HG02943 (cell line): ENCODE data around the gene NUFIP1.
"Not testable (repeated sequence)": the region's sequence is repeated elsewhere in the genome, so short reads cannot be mapped to it uniquely, and the experiment has no call there.

Source experiments
- ATAC-seq: cut with Tn5 transposase; IDR thresholded peaks from one replicate; pipeline ENCODE4 v1.9.1; 2021; ENCODE audit warnings: mild to moderate bottlenecking, low read depth, moderate library complexity; ENCODE audit not compliant: unreplicated experiment

NUFIP1 gene

GRCh38 chr13:44921931-44922758 is 67.1 kb downstream of the NUFIP1 start:
- ATAC-seq: no peak

GRCh38 chr13:44921246-44921877 is 67.9 kb downstream of the NUFIP1 start:
- ATAC-seq: no peak

GRCh38 chr13:44920013-44920412 is 69.3 kb downstream of the NUFIP1 start:
- no peak for ATAC-seq

- ATAC-seq: no peak
Observed at GRCh38 chr13:44919104-44919804, 70.0 kb downstream of the NUFIP1 start.

GRCh38 chr13:44918326-44919103 is 70.8 kb downstream of the NUFIP1 start:
- peak; percentile 87 for ATAC-seq

- ATAC-seq: peak; percentile 79
Observed at GRCh38 chr13:44917589-44918325, 71.5 kb downstream of the NUFIP1 start.

GRCh38 chr13:44912278-44913016 is 76.8 kb downstream of the NUFIP1 start:
- no peak for ATAC-seq

GRCh38 chr13:44908712-44909111 is 80.6 kb downstream of the NUFIP1 start:
- ATAC-seq: no peak

GRCh38 chr13:44908266-44908665 is 81.0 kb downstream of the NUFIP1 start:
- no peak for ATAC-seq

- no peak for ATAC-seq
Observed at GRCh38 chr13:44906713-44907112, 82.6 kb downstream of the NUFIP1 start.

- ATAC-seq: no peak
Observed at GRCh38 chr13:44906230-44906629, 83.0 kb downstream of the NUFIP1 start.

GRCh38 chr13:44905556-44905955 is 83.7 kb downstream of the NUFIP1 start:
- no peak for ATAC-seq

- no peak for ATAC-seq
Observed at GRCh38 chr13:44904967-44905366, 84.3 kb downstream of the NUFIP1 start.

- ATAC-seq: no peak
Observed at GRCh38 chr13:44903574-44903985, 85.7 kb downstream of the NUFIP1 start.

GRCh38 chr13:44902738-44903137 is 86.5 kb downstream of the NUFIP1 start:
- ATAC-seq: no peak

GRCh38 chr13:44899967-44900366 is 89.3 kb downstream of the NUFIP1 start:
- ATAC-seq: no peak

GRCh38 chr13:44898308-44898707 is 91.0 kb downstream of the NUFIP1 start:
- not testable (repeated sequence) for ATAC-seq

GRCh38 chr13:44895953-44896335 is 93.3 kb downstream of the NUFIP1 start:
- no peak for ATAC-seq

- ATAC-seq: no peak
Observed at GRCh38 chr13:44895264-44895952, 93.9 kb downstream of the NUFIP1 start.
